ENCODE measurements around the gene KIAA0319L. TPM values are rescaled to one million over a fixed set of nuclear protein-coding genes. Genes with fewer than 3 reads are reported as not detected.

The KIAA0319L gene
- total RNA-seq, 4 donors from 2014 or later = 27.6 to 72.1 (median 53.8) TPM

DNA sequence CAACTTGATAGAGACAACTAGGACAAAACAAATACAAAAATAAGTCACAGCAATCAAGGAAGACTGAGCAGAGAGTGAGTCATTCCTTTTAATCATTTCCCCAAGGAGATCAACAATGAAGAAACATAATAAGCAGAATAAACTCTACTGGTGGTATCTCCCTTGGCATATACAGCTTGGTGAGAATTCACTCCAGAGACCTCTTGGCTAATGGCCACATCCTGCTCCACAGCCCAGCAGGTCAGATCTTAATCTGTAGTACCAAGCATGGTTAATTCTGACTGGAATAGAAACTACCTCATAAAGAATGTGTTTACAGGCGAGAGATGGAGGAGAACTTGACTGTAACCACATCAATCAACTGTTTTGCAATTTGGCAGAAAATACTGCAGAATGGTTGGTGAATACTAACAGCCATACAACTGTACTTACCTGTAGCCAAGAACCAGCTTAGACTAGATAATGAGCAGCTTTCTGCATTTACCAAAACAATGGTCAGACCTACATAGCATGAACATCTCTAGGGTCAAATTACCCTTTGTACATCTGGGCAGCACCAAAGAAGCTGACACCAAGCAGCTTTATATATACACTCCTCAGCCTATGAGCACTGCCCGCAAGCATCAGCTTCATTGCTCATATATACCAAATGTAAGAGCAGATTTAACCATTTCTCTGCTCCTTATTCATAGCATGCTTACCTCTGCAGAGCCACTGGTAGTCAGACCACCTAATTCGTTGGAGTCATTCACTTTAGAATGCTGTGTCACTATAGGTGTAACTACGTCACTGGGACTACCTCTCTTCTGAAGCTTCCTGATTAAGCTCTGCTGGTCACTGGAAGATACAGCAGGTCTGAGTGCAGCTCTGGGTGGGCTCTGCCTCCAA, 51.0 kb downstream of the KIAA0319L start:
- Histone ChIP-seq H3K4me3 (no peak overlapping the region), H3K36me3 (no peaks in the 10 kb centered on the region), H3K27me3 (no peaks in the 10 kb centered on the region), H3K4me1 (peaks cover 0 to 7% of the 10 kb centered on the region in 2 donors), H3K9me3 (no peaks in the 10 kb centered on the region), H3K27ac (no peak overlapping the region)
- DNase-seq = peak in 1 of 2 donors; percentile 29
- TF ChIP-seq, protein P1, sequence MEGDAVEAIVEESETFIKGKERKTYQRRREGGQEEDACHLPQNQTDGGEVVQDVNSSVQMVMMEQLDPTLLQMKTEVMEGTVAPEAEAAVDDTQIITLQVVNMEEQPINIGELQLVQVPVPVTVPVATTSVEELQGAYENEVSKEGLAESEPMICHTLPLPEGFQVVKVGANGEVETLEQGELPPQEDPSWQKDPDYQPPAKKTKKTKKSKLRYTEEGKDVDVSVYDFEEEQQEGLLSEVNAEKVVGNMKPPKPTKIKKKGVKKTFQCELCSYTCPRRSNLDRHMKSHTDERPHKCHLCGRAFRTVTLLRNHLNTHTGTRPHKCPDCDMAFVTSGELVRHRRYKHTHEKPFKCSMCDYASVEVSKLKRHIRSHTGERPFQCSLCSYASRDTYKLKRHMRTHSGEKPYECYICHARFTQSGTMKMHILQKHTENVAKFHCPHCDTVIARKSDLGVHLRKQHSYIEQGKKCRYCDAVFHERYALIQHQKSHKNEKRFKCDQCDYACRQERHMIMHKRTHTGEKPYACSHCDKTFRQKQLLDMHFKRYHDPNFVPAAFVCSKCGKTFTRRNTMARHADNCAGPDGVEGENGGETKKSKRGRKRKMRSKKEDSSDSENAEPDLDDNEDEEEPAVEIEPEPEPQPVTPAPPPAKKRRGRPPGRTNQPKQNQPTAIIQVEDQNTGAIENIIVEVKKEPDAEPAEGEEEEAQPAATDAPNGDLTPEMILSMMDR (IDR thresholded peaks at IDR 0.05) = no peak
- no peak for TF ChIP-seq POLR2A (IDR thresholded peaks at IDR 0.05)
- intact Hi-C loops (cut with DNase I; ENCODE audit: low total_unique reads) = no loop called here

DNA sequence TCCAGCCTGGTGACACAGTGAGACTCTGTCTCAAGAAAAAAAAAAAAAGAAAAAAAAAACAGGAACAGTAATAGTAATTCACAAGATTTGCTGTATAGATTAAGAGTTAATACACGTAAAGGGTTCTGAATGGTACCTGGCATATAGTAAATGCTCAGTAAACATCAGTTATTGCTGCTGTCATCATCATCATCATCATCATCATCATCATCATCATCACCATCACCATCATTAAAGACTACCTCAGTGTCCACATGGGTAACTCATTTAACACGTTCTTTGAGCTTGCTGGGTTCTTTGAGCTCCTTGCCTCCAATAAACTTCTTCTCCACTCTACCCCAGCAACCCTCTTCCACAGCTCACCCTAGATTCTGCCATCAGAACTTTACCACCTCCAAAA, 55.0 kb downstream of the KIAA0319L start:
- no peak for TF ChIP-seq POLR2A (IDR thresholded peaks at IDR 0.05)
- TF ChIP-seq, protein P1 (IDR thresholded peaks at IDR 0.05) = no peak
- DNase-seq = no peak
- Histone ChIP-seq H3K4me1 (peaks cover 0 to 7% of the 10 kb centered on the region in 2 donors), H3K36me3 (no peaks in the 10 kb centered on the region), H3K9me3 (no peaks in the 10 kb centered on the region), H3K27me3 (no peaks in the 10 kb centered on the region), H3K27ac (no peak overlapping the region), H3K4me3 (no peak overlapping the region)
- intact Hi-C loops (cut with DNase I; ENCODE audit: low total_unique reads) = no loop called here

DNA sequence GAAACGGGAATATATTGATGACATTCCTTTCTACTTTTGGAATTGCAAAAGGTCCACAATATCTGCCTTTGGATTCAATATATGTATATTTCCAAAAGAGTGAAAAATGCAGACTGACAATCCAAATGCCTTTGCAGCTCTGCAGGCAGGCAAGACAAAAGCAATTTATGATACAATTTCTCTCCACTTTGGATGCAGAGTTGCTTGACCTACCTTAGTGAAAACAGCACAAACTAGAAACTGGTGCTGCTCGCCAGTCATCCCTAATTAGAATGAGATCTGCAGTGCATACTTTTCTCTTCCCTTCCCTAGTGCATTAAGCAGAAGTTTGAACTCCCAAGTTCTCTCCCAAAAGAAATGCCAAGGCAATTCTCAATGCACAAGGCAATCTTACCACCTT, 56.8 kb downstream of the KIAA0319L start:
- Histone ChIP-seq H3K27me3 (no peaks in the 10 kb centered on the region), H3K36me3 (no peaks in the 10 kb centered on the region), H3K4me1 (no peaks in the 10 kb centered on the region), H3K27ac (no peak overlapping the region), H3K4me3 (no peak overlapping the region), H3K9me3 (no peaks in the 10 kb centered on the region)
- DNase-seq = no peak
- intact Hi-C loops (cut with DNase I; ENCODE audit: low total_unique reads) = no loop called here
- TF ChIP-seq, protein P1 (IDR thresholded peaks at IDR 0.05) = no peak
- TF ChIP-seq POLR2A (IDR thresholded peaks at IDR 0.05) = no peak

DNA sequence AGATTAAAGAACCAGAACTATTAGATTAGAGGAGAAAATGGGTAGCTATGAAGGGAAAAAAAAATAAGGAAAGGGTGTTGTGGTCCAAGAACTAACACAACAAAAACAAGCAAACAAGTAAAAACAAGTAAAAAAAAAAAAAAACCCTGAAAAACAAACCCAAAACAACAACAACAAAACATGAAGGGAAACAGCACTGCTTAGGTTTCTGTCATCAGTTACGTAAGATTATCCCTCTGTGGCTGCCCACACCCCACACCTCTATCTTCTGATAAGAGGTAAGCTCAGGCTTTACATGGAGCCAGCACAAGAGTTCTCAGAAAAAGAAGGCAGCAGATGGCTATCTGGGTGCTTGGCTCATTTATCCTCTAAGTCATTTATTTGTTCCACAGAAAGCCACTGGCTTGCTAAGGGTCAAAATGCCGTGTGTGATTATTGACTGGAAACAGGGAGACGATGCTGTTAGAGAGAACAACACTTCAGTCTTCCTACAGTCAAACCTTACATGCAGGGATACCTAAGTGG, 57.5 kb downstream of the KIAA0319L start:
- Histone ChIP-seq H3K4me1 (no peaks in the 10 kb centered on the region), H3K9me3 (no peaks in the 10 kb centered on the region), H3K27me3 (no peaks in the 10 kb centered on the region), H3K36me3 (no peaks in the 10 kb centered on the region), H3K27ac (no peak overlapping the region), H3K4me3 (no peak overlapping the region)
- TF ChIP-seq, protein P1 (IDR thresholded peaks at IDR 0.05) = no peak
- TF ChIP-seq POLR2A (IDR thresholded peaks at IDR 0.05) = no peak
- no peak for DNase-seq
- intact Hi-C loops (cut with DNase I; ENCODE audit: low total_unique reads) = no loop called here

DNA sequence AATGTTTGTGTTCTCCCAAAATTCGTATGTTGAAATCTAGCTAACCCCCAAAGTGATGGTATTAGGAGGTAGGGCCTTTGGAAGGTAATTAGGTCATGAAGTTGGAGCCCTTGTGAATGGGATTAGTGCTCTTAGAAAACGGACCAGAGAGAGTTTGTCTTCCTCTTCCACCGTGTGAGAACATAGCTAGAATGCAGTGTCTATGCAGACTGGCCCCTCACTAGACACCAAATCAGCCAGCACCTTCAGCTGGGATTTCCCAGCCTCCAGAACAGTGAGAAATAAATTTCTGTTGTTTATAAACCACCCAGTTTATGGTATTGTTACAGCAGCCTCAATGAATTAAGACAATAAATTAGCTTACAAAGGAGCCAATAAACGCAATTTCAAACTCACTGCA, 58.0 kb downstream of the KIAA0319L start:
- TF ChIP-seq, protein P1 (IDR thresholded peaks at IDR 0.05) = no peak
- TF ChIP-seq POLR2A (IDR thresholded peaks at IDR 0.05) = no peak
- Histone ChIP-seq H3K27ac (no peak overlapping the region), H3K4me1 (no peaks in the 10 kb centered on the region), H3K4me3 (no peak overlapping the region), H3K36me3 (no peaks in the 10 kb centered on the region), H3K9me3 (no peaks in the 10 kb centered on the region), H3K27me3 (no peaks in the 10 kb centered on the region)
- no peak for DNase-seq
- intact Hi-C loops (cut with DNase I; ENCODE audit: low total_unique reads) = no loop called here

Data from uterus (tissue), 4 donors.